Measurements from ENCODE around the gene SPAG16.

GRCh38 chr2:214293593-214293992 is 1009.3 kb downstream of the SPAG16 start:
- no peak for TF ChIP-seq CTCF (conservative IDR thresholded peaks at IDR 0.05 in 1 of 2, IDR thresholded peaks at IDR 0.05 in 1 of 2; ENCODE audit: low read depth in 1 of 2, low read length in 2 of 2)
- TF ChIP-seq EZH2 (IDR thresholded peaks at IDR 0.05; ENCODE audit: low read length, missing control alignments): no peak

All from fibroblast of lung (primary cell).